Testis (tissue), 2 donors: ENCODE data around the gene DDR2.

Experiments
- CTCF ChIP-seq, 3 experiments: fragments of 450-650 bp in 2 of 3; fragments of 200-600 bp in 1 of 3; sonication (generic) in 1 of 3; IDR thresholded peaks; one replicate each; pipeline ENCODE4 v1.5.1; 2016 to 2019; ENCODE audit warnings: antibody characterized with exemption in 3 of 3, mild to moderate bottlenecking in 2 of 3, moderate library complexity in 1 of 3
- POLR2A ChIP-seq: fragments of 450-650 bp; IDR thresholded peaks from one replicate; pipeline ENCODE4 v1.6.1; 2017; ENCODE audit warnings: antibody characterized with exemption, mild to moderate bottlenecking, moderate library complexity

GRCh38 chr1:162639718-162640117, 7.5 kb downstream of the DDR2 start:
- TF ChIP-seq CTCF (IDR thresholded peaks at IDR 0.05) (no peak), POLR2A (no peak)
